SK-N-SH treated with all-trans-retinoic acid at 6 μM for 48 hours (cell line): ENCODE measurements around the gene LRRC38.

ENCODE experiments used
- ATAC-seq: fragments of 200-7000 bp; cut with Tn5 transposase; 3 replicates; pipeline ENCODE4 v1.9.1; 2020; ENCODE audit warnings: mild to moderate bottlenecking, moderate library complexity
- BACH2 ChIP-seq: fragments of 250-450 bp; sonication (Bioruptor Pico); IDR thresholded peaks from 2 replicates; pipeline ENCODE4 v1.9.0; 2021; ENCODE audit warnings: mild to moderate bottlenecking, borderline replicate concordance
- CREB5 ChIP-seq: fragments of 250-450 bp; sonication (Bioruptor Pico); IDR thresholded peaks from 2 replicates; pipeline ENCODE4 v1.5.1; 2020; ENCODE audit warnings: low read depth, mild to moderate bottlenecking, moderate library complexity
- CSDC2 ChIP-seq: fragments of 250-450 bp; sonication (Bioruptor Pico); IDR thresholded peaks from 2 replicates; pipeline ENCODE4 v1.5.0; 2020; ENCODE audit warnings: mild to moderate bottlenecking, moderate library complexity
- CSRNP3 ChIP-seq: fragments of 250-450 bp; sonication (Bioruptor Pico); IDR thresholded peaks from 2 replicates; pipeline ENCODE4 v1.5.1; 2021; ENCODE audit warnings: mild to moderate bottlenecking, moderate library complexity
- ESRRG ChIP-seq: fragments of 250-450 bp; sonication (Bioruptor Pico); IDR thresholded peaks from 2 replicates; pipeline ENCODE4 v1.6.1; 2021; ENCODE audit warnings: mild to moderate bottlenecking
- GLIS3 ChIP-seq: fragments of 250-450 bp; sonication (Bioruptor Pico); IDR thresholded peaks from 2 replicates; pipeline ENCODE4 v1.5.0; 2020; ENCODE audit warnings: mild to moderate bottlenecking, moderate library complexity
- ISL1 ChIP-seq: fragments of 250-450 bp; sonication (Bioruptor Pico); IDR thresholded peaks from 2 replicates; pipeline ENCODE4 v2.1.2; 2022; ENCODE audit warnings: mild to moderate bottlenecking, moderate library complexity
- OSR1 ChIP-seq: fragments of 250-450 bp; sonication (Bioruptor Pico); IDR thresholded peaks from 2 replicates; pipeline ENCODE4 v1.8.0; 2022; ENCODE audit warnings: moderate library complexity, mild to moderate bottlenecking, inconsistent platforms
- PATZ1 ChIP-seq: fragments of 250-450 bp; sonication (Bioruptor Pico); IDR thresholded peaks from 2 replicates; pipeline ENCODE4 v1.8.0; 2020; ENCODE audit warnings: mild to moderate bottlenecking, moderate library complexity, borderline replicate concordance
- POU6F1 ChIP-seq: fragments of 250-450 bp; sonication (Bioruptor Pico); IDR thresholded peaks from 2 replicates; pipeline ENCODE4 v1.8.0; 2021; ENCODE audit warnings: low read depth, mild to moderate bottlenecking, moderate library complexity, borderline replicate concordance
- PPARA ChIP-seq: fragments of 250-450 bp; sonication (Bioruptor Pico); IDR thresholded peaks from 2 replicates; pipeline ENCODE4 v1.5.0; 2020; ENCODE audit warnings: mild to moderate bottlenecking, borderline replicate concordance
- RARB ChIP-seq: fragments of 250-450 bp; sonication (Bioruptor Pico); IDR thresholded peaks from 2 replicates; pipeline ENCODE4 v1.8.0; 2021; ENCODE audit warnings: mild to moderate bottlenecking, moderate library complexity
- SNAI2 ChIP-seq: fragments of 250-450 bp; sonication (Bioruptor Pico); IDR thresholded peaks from 2 replicates; pipeline ENCODE4 v1.5.0; 2020; ENCODE audit warnings: mild to moderate bottlenecking, moderate library complexity
- TCF4 ChIP-seq: fragments of 250-450 bp; sonication (Bioruptor Pico); IDR thresholded peaks from 2 replicates; pipeline ENCODE4 v1.8.0; 2021; ENCODE audit warnings: mild to moderate bottlenecking, moderate library complexity, borderline replicate concordance
- TOX ChIP-seq: fragments of 250-450 bp; sonication (Bioruptor Pico); IDR thresholded peaks from 2 replicates; pipeline ENCODE4 v1.8.0; 2021; ENCODE audit warnings: mild to moderate bottlenecking, moderate library complexity, borderline replicate concordance
- TSHZ2 ChIP-seq: fragments of 250-450 bp; sonication (Bioruptor Pico); IDR thresholded peaks from 2 replicates; pipeline ENCODE4 v1.5.0; 2020; ENCODE audit warnings: mild to moderate bottlenecking, moderate library complexity
- ZC3H10 ChIP-seq: fragments of 250-450 bp; sonication (Bioruptor Pico); IDR thresholded peaks from 2 replicates; pipeline ENCODE4 v1.5.1; 2021; ENCODE audit warnings: mild to moderate bottlenecking, moderate library complexity
- ZFP30 ChIP-seq: fragments of 450-650 bp; formaldehyde crosslinking; IDR thresholded peaks from 2 replicates; pipeline ENCODE4 v1.5.0; 2022; ENCODE audit warnings: mild to moderate bottlenecking, moderate library complexity
- ZNF565 ChIP-seq: fragments of 450-650 bp; formaldehyde crosslinking; conservative IDR thresholded peaks from 2 replicates; pipeline ENCODE4 v1.5.0; 2020; ENCODE audit warnings: low read depth, mild to moderate bottlenecking, moderate library complexity
- ZNF70 ChIP-seq: fragments of 450-650 bp; formaldehyde crosslinking; IDR thresholded peaks from 2 replicates; pipeline ENCODE4 v1.5.0; 2020; ENCODE audit warnings: mild to moderate bottlenecking, moderate library complexity
- ZNF8 ChIP-seq: fragments of 450-650 bp; formaldehyde crosslinking; IDR thresholded peaks from 2 replicates; pipeline ENCODE4 v1.5.0; 2020; ENCODE audit warnings: mild to moderate bottlenecking, moderate library complexity

Gene LRRC38

GRCh38 chr1:13541435-13542215 is 27.8 kb upstream of the LRRC38 start:
- ATAC-seq: no peak
- TF ChIP-seq ESRRG (CRISPR knock-in tag) (no peak), TOX (no peak), ZNF70 (CRISPR knock-in tag) (no peak), TCF4 (CRISPR knock-in tag) (no peak), CSDC2 (CRISPR knock-in tag) (no peak), GLIS3 (CRISPR knock-in tag) (no peak), ZNF565 (no peak), ZFP30 (CRISPR knock-in tag) (no peak), ZC3H10 (CRISPR knock-in tag) (no peak), PATZ1 (CRISPR knock-in tag) (no peak), PPARA (no peak), TSHZ2 (CRISPR knock-in tag) (no peak), SNAI2 (CRISPR knock-in tag) (no peak), CREB5 (CRISPR knock-in tag) (no peak), RARB (CRISPR knock-in tag) (no peak)

- TF ChIP-seq ISL1 (CRISPR knock-in tag): no peak
- TF ChIP-seq ZNF8 (CRISPR knock-in tag): no peak
- TF ChIP-seq CREB5 (CRISPR knock-in tag): no peak
- TF ChIP-seq POU6F1 (CRISPR knock-in tag): no peak
- TF ChIP-seq TSHZ2 (CRISPR knock-in tag): no peak
- no peak for TF ChIP-seq TCF4 (CRISPR knock-in tag)
- no peak for TF ChIP-seq PPARA
- no peak for TF ChIP-seq TOX
- no peak for TF ChIP-seq OSR1 (CRISPR knock-in tag)
- TF ChIP-seq BACH2 (CRISPR knock-in tag): no peak
- TF ChIP-seq GLIS3 (CRISPR knock-in tag): no peak
- no peak for TF ChIP-seq ZNF70 (CRISPR knock-in tag)
- TF ChIP-seq ZNF565: no peak
- TF ChIP-seq PATZ1 (CRISPR knock-in tag): no peak
- no peak for TF ChIP-seq CSRNP3
- no peak for TF ChIP-seq SNAI2 (CRISPR knock-in tag)
- TF ChIP-seq RARB (CRISPR knock-in tag): no peak
- no peak for TF ChIP-seq ESRRG (CRISPR knock-in tag)
- ATAC-seq: no peak
These were observed 27.1 kb upstream of the LRRC38 start for GRCh38 chr1:13540866-13541265.
